ENCODE results near the gene SDF2L1.

DNA sequence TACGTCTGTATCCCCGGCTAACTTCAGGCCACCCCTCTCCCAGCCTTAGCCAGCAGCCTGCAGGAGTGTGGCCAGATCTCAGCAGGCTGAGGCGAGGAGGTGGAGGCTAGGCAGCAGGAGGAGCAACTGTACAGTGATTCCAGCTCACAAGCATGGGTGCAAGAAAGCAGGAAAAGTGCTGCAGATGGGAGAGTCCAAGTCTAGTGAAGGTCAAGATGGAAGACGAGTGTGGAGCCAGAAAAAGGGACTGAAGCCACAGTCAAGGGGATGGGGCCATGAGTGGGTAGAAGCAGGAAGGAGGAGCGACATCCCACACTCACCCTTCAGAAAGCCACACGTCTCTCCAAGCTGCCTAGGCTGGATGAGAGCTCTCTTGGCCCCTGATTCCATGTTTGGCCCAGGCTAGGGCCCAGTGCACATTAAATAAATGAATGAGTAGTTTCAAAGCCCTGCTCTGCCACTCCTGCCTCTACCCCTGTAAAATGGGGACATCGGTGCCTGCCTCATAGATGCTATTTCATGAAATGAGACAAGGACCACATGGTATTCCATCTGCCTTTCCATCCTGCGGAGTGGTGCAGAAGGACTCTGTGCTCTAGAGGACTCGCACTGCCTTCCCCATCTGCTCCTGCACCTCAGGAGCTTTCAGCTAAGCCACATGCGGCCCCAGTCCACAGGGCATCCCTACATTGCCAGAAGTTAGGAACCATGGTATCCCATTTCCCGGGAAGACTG, 15.2 kb upstream of the SDF2L1 start:
- TF ChIP-seq LEF1 (IDR thresholded peaks at IDR 0.05; ENCODE audit: borderline replicate concordance) (no peak), ARNT (IDR thresholded peaks at IDR 0.05) (no peak), SP1 (IDR thresholded peaks at IDR 0.05) (no peak), L3MBTL2 (conservative IDR thresholded peaks at IDR 0.05) (no peak)
